Osteoblast (primary cell): Measurements from ENCODE around the gene ESF1. TPM values are rescaled to one million over a fixed set of nuclear protein-coding genes. Genes with fewer than 3 reads are reported as not detected.

ENCODE experiments used
- DNase-seq: peaks from one replicate; pipeline ENCODE4 v3.0.0; 2011; ENCODE audit warnings: low spot score, mixed read lengths; ENCODE audit not compliant: insufficient read length; ENCODE audit errors: missing footprints
- H2AFZ ChIP-seq: 2 replicates; pipeline ENCODE4 v1.6.0; 2011; ENCODE audit warnings: mild to moderate bottlenecking, low read length
- H3K27ac ChIP-seq: 2 replicates; pipeline ENCODE4 v1.5.1; 2011; ENCODE audit warnings: mild to moderate bottlenecking, low read depth, low read length, moderate library complexity
- H3K27me3 ChIP-seq: 2 replicates; pipeline ENCODE4 v1.6.0; 2012; ENCODE audit warnings: mild to moderate bottlenecking, control low read depth, inconsistent platforms, low read length, moderate library complexity; ENCODE audit not compliant: insufficient read depth
- H3K36me3 ChIP-seq: 2 replicates; pipeline ENCODE4 v1.5.1; 2011; ENCODE audit warnings: mild to moderate bottlenecking, low read length, control low read depth, moderate library complexity; ENCODE audit not compliant: insufficient read depth
- H3K4me1 ChIP-seq: 2 replicates; pipeline ENCODE4 v1.5.1; 2011; ENCODE audit warnings: mild to moderate bottlenecking, low read length, control low read depth, moderate library complexity; ENCODE audit not compliant: insufficient read depth
- H3K4me2 ChIP-seq: 2 replicates; pipeline ENCODE4 v1.6.0; 2011; ENCODE audit warnings: mild to moderate bottlenecking, low read length; ENCODE audit not compliant: insufficient read depth
- H3K4me3 ChIP-seq: fragments of 200-600 bp; sonication (generic); 3 replicates; pipeline ENCODE4 v1.5.1; 2012; ENCODE audit warnings: mild to moderate bottlenecking, low read length, inconsistent platforms; ENCODE audit not compliant: insufficient read depth
- H3K79me2 ChIP-seq: 2 replicates; pipeline ENCODE4 v1.6.0; 2012; ENCODE audit warnings: mild to moderate bottlenecking, low read length, control low read depth, inconsistent platforms; ENCODE audit not compliant: insufficient read depth
- H3K9me3 ChIP-seq: 2 replicates; pipeline ENCODE4 v1.5.1; 2011; ENCODE audit warnings: low read depth, low read length, control low read depth
- H4K20me1 ChIP-seq: 2 replicates; pipeline ENCODE4 v1.6.0; 2012; ENCODE audit warnings: mild to moderate bottlenecking, low read length, control low read depth; ENCODE audit not compliant: insufficient read depth
- CTCF ChIP-seq: IDR thresholded peaks from 2 replicates; pipeline ENCODE4 v1.5.1; 2011; ENCODE audit warnings: mild to moderate bottlenecking, low read depth, low read length, moderate library complexity; ENCODE audit errors: extremely low read depth
- total RNA-seq: library from RNA; depleted of rRNA; stranded (reverse); fragments of >200 nt; gene quantifications from 2 replicates; pipeline ENCODE4 v1.2.3, GENCODE V29; 2012

Gene ESF1
- total RNA-seq, 1 donor = 9.0 TPM

GRCh38 chr20:13790708-13791107, 6.0 kb upstream of the ESF1 start:
- Histone ChIP-seq H3K27me3 (no peaks in the 10 kb centered on the region), H4K20me1 (peaks cover 5% of the 10 kb centered on the region), H3K4me1 (peaks cover 9% of the 10 kb centered on the region), H3K4me3 (no peak overlapping the region), H3K27ac (no peak overlapping the region), H3K36me3 (peaks cover 59% of the 10 kb centered on the region), H3K4me2 (no peak overlapping the region), H3K79me2 (peaks cover 37% of the 10 kb centered on the region), H2AFZ (no peak overlapping the region), H3K9me3 (no peaks in the 10 kb centered on the region)
- no peak for TF ChIP-seq CTCF
- no peak for DNase-seq

DNA sequence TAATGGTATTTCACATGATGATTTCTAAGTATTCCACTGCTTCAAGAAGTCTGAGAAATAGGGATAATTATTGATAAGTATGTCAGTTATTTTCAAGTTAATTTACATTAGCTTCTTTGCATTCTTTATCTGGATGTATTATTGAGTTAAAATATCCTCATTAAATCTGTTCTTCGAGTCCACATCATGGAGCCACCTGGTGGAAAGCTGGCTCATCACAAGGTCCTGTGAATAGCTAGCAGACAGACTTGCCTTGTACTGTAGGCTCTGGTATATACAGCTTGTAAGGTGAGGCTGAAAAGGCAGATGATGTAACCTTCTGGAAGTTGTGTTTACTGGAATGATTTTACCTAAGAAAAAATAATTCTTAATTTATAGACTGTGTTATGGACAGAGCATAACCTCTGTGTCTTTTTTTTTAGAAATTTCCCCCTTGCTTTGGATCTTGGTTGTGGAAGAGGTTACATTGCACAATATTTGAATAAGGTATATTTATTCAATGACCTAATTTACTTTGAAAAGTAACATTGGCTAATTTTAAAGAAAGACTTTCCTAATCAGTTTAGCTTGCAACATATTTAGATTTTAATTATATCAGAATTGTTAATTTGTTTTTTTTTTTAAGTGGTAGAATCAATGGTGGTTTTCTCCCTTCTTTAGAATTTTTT, 3.6 kb upstream of the ESF1 start:
- Histone ChIP-seq H2AFZ (no peak overlapping the region), H3K4me1 (peaks cover 16% of the 10 kb centered on the region), H3K27ac (no peak overlapping the region), H3K36me3 (peaks cover 37% of the 10 kb centered on the region), H4K20me1 (peaks cover 5% of the 10 kb centered on the region), H3K4me3 (no peak overlapping the region), H3K27me3 (no peaks in the 10 kb centered on the region), H3K4me2 (no peak overlapping the region), H3K9me3 (no peaks in the 10 kb centered on the region), H3K79me2 (peaks cover 62% of the 10 kb centered on the region)
- peak; percentile 81 for DNase-seq
- TF ChIP-seq CTCF = peak; percentile 65

DNA sequence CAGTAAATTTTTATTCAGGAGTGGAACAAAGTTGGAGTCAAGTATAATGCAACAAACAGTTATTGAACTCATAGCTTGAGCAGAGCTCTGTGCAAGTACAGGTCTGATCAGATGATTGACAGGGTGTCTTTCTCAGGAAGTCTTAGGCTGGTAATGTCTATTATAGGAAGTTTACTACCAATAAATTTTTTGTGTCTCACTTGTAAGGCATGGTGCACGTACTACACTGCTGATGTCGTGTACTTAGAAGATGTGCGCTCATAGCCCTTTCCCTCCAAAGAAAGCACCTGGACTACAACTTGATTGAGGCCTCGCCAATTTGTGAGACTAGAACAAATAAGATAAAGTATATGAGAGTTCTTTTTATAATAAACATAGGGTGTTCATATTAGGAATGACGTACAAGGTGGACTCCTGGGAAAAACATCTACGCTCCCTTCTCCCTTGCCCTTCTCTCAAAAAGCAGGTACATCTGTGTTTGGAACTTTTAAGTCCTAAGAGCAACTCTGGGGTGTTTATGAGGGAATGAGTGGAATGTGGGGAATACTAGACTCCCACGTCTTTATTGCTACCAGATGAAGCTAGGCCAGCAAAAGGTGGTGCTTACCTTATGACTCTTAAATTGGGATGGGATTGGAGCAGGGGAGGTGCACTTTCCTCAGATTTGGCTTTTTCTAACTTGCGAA, 1.6 kb upstream of the ESF1 start:
- no peak for DNase-seq
- Histone ChIP-seq H3K79me2 (peaks cover 68% of the 10 kb centered on the region), H3K36me3 (peaks cover 35% of the 10 kb centered on the region), H3K4me2 (peak overlapping the region; percentile 95), H3K27ac (peak overlapping the region; percentile 30), H3K4me3 (peak overlapping the region; percentile 94), H2AFZ (no peak overlapping the region), H4K20me1 (peaks cover 5% of the 10 kb centered on the region), H3K27me3 (no peaks in the 10 kb centered on the region), H3K4me1 (peaks cover 16% of the 10 kb centered on the region), H3K9me3 (no peaks in the 10 kb centered on the region)
- TF ChIP-seq CTCF = no peak

DNA sequence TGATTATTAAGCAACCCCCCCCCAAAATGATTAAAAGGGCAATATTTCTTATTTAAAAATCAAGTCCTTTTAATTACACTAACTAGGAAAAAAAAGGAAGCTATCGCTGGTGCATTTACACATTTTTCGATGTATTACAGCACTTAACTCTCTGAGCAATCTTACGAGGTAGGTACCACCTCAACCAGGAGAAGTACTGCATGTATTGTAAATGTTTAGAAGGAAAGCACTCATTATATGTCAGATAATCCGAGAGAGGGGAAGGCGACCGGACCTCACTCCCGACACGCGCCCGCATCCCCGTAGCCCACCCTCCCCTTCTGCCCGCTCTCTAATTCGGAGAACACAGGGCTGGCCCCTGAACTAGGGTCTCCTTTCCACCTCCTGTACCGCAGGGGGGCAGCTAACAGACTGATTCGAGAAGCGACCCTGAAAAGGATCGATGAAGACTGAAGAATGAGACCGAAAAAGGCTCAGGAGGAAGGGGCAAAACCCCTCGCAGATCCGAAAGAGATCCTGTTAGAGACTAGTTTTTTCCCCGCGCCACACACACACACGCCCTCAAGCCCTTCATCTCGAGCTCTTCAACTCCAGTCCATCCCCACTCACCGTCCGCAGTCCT, 337 bp downstream of the ESF1 start:
- peaks cover 32% of the 10 kb centered on the region for H3K36me3 ChIP-seq
- peak; percentile 52 for DNase-seq
- no peaks in the 10 kb centered on the region for H3K27me3 ChIP-seq
- peaks cover 69% of the 10 kb centered on the region for H3K79me2 ChIP-seq
- TF ChIP-seq CTCF = no peak
- peak overlapping the region; percentile 88 for H3K27ac ChIP-seq
- no peaks in the 10 kb centered on the region for H3K9me3 ChIP-seq
- peak overlapping the region; percentile 95 for H3K4me2 ChIP-seq
- H4K20me1 ChIP-seq = peaks cover 5% of the 10 kb centered on the region
- H3K4me1 ChIP-seq = peaks cover 16% of the 10 kb centered on the region
- H3K4me3 ChIP-seq = peak overlapping the region; percentile 94
- H2AFZ ChIP-seq = peak overlapping the region; percentile 98
